Keratinocyte (primary cell): Measurements from ENCODE around the gene CCL26. TPM values are rescaled to one million over a fixed set of nuclear protein-coding genes. Genes with fewer than 3 reads are reported as not detected.
"Not testable (repeated sequence)": the region's sequence is repeated elsewhere in the genome, so short reads cannot be mapped to it uniquely, and the experiment has no call there.

Experiments
- DNase-seq: peaks from one replicate; pipeline ENCODE4 v3.0.0-alpha.2; 2011; ENCODE audit warnings: low read depth, missing footprints, low spot score
- FAIRE-seq: peaks from 2 replicates; lab custom pipeline; 2011; peaks lifted over from hg19 to GRCh38; lab: Jason Lieb, UNC
- H2AFZ ChIP-seq: 2 replicates; pipeline ENCODE4 v1.6.0; 2012; ENCODE audit warnings: low read length, control low read depth, inconsistent platforms; ENCODE audit not compliant: control insufficient read depth
- H3K27ac ChIP-seq: 2 replicates; pipeline ENCODE4 v1.5.1; 2011; ENCODE audit warnings: low read length; ENCODE audit not compliant: control insufficient read depth, insufficient read depth
- H3K27me3 ChIP-seq: 3 replicates; pipeline ENCODE4 v1.6.0; 2011; ENCODE audit warnings: low read length; ENCODE audit not compliant: control insufficient read depth, insufficient read depth; ENCODE audit errors: extremely low read depth
- H3K36me3 ChIP-seq, 2 experiments: 2 replicates in 1 of 2; 3 replicates in 1 of 2; pipeline ENCODE4 v1.5.1; 2011; ENCODE audit warnings: low read length in 2 of 2, mild to moderate bottlenecking in 1 of 2; ENCODE audit not compliant: control insufficient read depth in 2 of 2, insufficient read depth in 2 of 2; ENCODE audit errors: extremely low read depth in 1 of 2
- H3K4me1 ChIP-seq: 3 replicates; pipeline ENCODE4 v1.5.1; 2011; ENCODE audit warnings: low read length; ENCODE audit not compliant: control insufficient read depth, insufficient read depth; ENCODE audit errors: extremely low read depth
- H3K4me2 ChIP-seq: 3 replicates; pipeline ENCODE4 v1.6.0; 2011; ENCODE audit warnings: low read depth, low read length; ENCODE audit not compliant: control insufficient read depth, insufficient read depth; ENCODE audit errors: extremely low read depth
- H3K4me3 ChIP-seq, 3 experiments: fragments of 200-600 bp in 1 of 3; sonication (generic) in 1 of 3; 2 replicates in 2 of 3; 3 replicates in 1 of 3; pipeline ENCODE4 v1.5.1; 2011 to 2016; ENCODE audit warnings: low read length in 3 of 3, mild to moderate bottlenecking in 3 of 3, control low read depth in 2 of 3, inconsistent platforms in 1 of 3, low read depth in 1 of 3, mixed read lengths in 1 of 3, mixed run types in 1 of 3, moderate library complexity in 1 of 3; ENCODE audit not compliant: control insufficient read depth in 2 of 3, insufficient read depth in 2 of 3; ENCODE audit errors: extremely low read depth in 1 of 3
- H3K79me2 ChIP-seq: 2 replicates; pipeline ENCODE4 v1.6.0; 2012; ENCODE audit warnings: low read length; ENCODE audit not compliant: control insufficient read depth, insufficient read depth
- H3K9ac ChIP-seq: 3 replicates; pipeline ENCODE4 v1.6.0; 2011; ENCODE audit warnings: low read length; ENCODE audit not compliant: control insufficient read depth, insufficient read depth; ENCODE audit errors: extremely low read depth
- H3K9me1 ChIP-seq: 3 replicates; pipeline ENCODE4 v1.6.0; 2011; ENCODE audit warnings: low read length; ENCODE audit not compliant: control insufficient read depth, insufficient read depth; ENCODE audit errors: extremely low read depth
- H3K9me3 ChIP-seq: 2 replicates; pipeline ENCODE4 v1.5.1; 2012; ENCODE audit warnings: low read depth, low read length; ENCODE audit not compliant: control insufficient read depth
- H4K20me1 ChIP-seq: 3 replicates; pipeline ENCODE4 v1.6.0; 2011; ENCODE audit warnings: low read length; ENCODE audit not compliant: control insufficient read depth, insufficient read depth; ENCODE audit errors: extremely low read depth
- CTCF ChIP-seq, 3 experiments: IDR thresholded peaks in 1 of 3; conservative IDR thresholded peaks in 1 of 3; optimal IDR thresholded peaks in 1 of 3; 2 replicates in 2 of 3; 3 replicates in 1 of 3; pipeline versions ENCODE3 to v1.5.1; 2011; ENCODE audit warnings: low read length in 3 of 3, mild to moderate bottlenecking in 3 of 3, moderate library complexity in 2 of 3, control low read depth in 1 of 3, inconsistent platforms in 1 of 3; ENCODE audit not compliant: insufficient read depth in 2 of 3; ENCODE audit errors: extremely low read depth in 1 of 3
- EZH2 ChIP-seq: IDR thresholded peaks from one replicate; pipeline ENCODE4 v1.6.1; 2012; ENCODE audit warnings: inconsistent platforms, mild to moderate bottlenecking, low read length, moderate library complexity
- dilution Hi-C: fragments of 300-500 bp; cut with MboI; formaldehyde crosslinking; loops from one replicate; pipeline ENCODE4 v1.7.0; 2020; ENCODE audit warnings: low sequenced_read_pairs; ENCODE audit not compliant: extremely low pct_ligation_motif_present
- polyA plus RNA-seq, 5 experiments: library from polyadenylated mRNA; depleted of rRNA in 3 of 5; stranded (reverse) in 3 of 5; stranded (forward) in 1 of 5; unstranded in 1 of 5; fragments of >200 nt; gene quantifications; 1 replicate in 1 of 5; 2 replicates in 3 of 5; 3 replicates in 1 of 5; pipeline versions ENCODE4 v1.2.1 to v1.2.3, GENCODE V29; 2011 to 2012; ENCODE audit warnings: missing spikeins in 2 of 5, low read depth in 1 of 5, low replicate concordance in 1 of 5

CCL26 gene
- polyA plus RNA-seq, 1 donor (not counting 4 experiments of a cell fraction or from before 2014, with no cell fraction given) = not detected

- no peaks in the 10 kb centered on the region for H3K9me1 ChIP-seq
- H3K9me3 ChIP-seq = no peaks in the 10 kb centered on the region
- H3K9ac ChIP-seq = no peak overlapping the region
- H4K20me1 ChIP-seq = no peaks in the 10 kb centered on the region
- no peak for TF ChIP-seq CTCF (optimal IDR thresholded peaks at IDR 0.05 in 1 of 3, IDR thresholded peaks at IDR 0.05 in 1 of 3, conservative IDR thresholded peaks at IDR 0.05 in 1 of 3; ENCODE audit: extremely low read depth in 1 of 3, insufficient read depth in 2 of 3, low read length in 3 of 3)
- no peak for TF ChIP-seq EZH2
- H3K27ac ChIP-seq = no peak overlapping the region
- dilution Hi-C loops = no loop called here
- DNase-seq = no peak
- no peak overlapping the region for H3K4me2 ChIP-seq
- H3K79me2 ChIP-seq = no peaks in the 10 kb centered on the region
- no peak overlapping the region for H2AFZ ChIP-seq
- no peaks in the 10 kb centered on the region for H3K36me3 ChIP-seq
- H3K27me3 ChIP-seq = peaks cover 8% of the 10 kb centered on the region
- H3K4me3 ChIP-seq = no peak overlapping the region
- no peak for FAIRE-seq
- H3K4me1 ChIP-seq = peaks cover 5% of the 10 kb centered on the region
These were observed 21.7 kb upstream of the CCL26 start for GRCh38 chr7:75793676-75794075.

DNA sequence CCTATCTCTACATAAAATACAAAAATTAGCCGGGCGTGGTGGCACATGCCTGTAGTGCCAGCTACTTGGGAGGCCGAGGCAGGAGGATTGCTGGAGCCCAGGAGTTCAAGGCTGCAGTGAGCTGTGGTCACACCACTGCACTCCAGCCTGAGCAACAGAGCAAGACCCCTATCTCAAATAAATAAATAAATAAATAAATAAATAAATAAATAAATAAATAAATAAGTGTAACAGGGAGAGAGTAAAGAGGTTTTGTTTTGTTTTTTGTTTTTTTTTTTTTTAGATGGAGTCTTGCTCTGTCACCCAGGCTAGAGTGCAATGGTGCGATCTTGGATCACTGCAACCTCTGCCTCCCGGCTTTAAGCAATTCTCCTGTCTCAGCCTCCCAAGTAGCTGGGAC lies 20.6 kb upstream of the CCL26 start:
- FAIRE-seq, H3K4me2 ChIP-seq, H3K79me2 ChIP-seq, H3K4me3 ChIP-seq, H3K27ac ChIP-seq, H3K9ac ChIP-seq, dilution Hi-C loops, H4K20me1 ChIP-seq, DNase-seq, H3K9me1 ChIP-seq, H3K9me3 ChIP-seq, H3K4me1 ChIP-seq, H2AFZ ChIP-seq, H3K36me3 ChIP-seq, H3K27me3 ChIP-seq: not testable (repeated sequence)

GRCh38 chr7:75789361-75789924 lies 17.4 kb upstream of the CCL26 start:
- dilution Hi-C loops = no loop called here
- TF ChIP-seq CTCF (optimal IDR thresholded peaks at IDR 0.05 in 1 of 3, IDR thresholded peaks at IDR 0.05 in 1 of 3, conservative IDR thresholded peaks at IDR 0.05 in 1 of 3; ENCODE audit: extremely low read depth in 1 of 3, insufficient read depth in 2 of 3, low read length in 3 of 3) (no peak), EZH2 (no peak)
- Histone ChIP-seq H3K9ac (no peak overlapping the region), H3K27ac (no peak overlapping the region), H3K36me3 (no peaks in the 10 kb centered on the region), H3K9me1 (no peaks in the 10 kb centered on the region), H3K9me3 (no peaks in the 10 kb centered on the region), H3K4me1 (peaks cover 5% of the 10 kb centered on the region), H3K79me2 (no peaks in the 10 kb centered on the region), H4K20me1 (no peaks in the 10 kb centered on the region), H3K4me3 (no peak overlapping the region), H2AFZ (no peak overlapping the region), H3K27me3 (peaks cover 4% of the 10 kb centered on the region), H3K4me2 (no peak overlapping the region)
- FAIRE-seq (no peak), DNase-seq (no peak)

- H3K4me3 ChIP-seq, H3K36me3 ChIP-seq, H3K4me1 ChIP-seq, H3K4me2 ChIP-seq, FAIRE-seq, H3K9ac ChIP-seq, H3K79me2 ChIP-seq, H3K9me3 ChIP-seq, dilution Hi-C loops, H3K9me1 ChIP-seq, H3K27me3 ChIP-seq, H2AFZ ChIP-seq, H4K20me1 ChIP-seq, DNase-seq, H3K27ac ChIP-seq: not testable (repeated sequence)
These were observed 16.3 kb upstream of the CCL26 start for GRCh38 chr7:75788154-75788847.
